A549 (cell line): Measurements from ENCODE around the gene LHX4. TPM values are rescaled to one million over a fixed set of nuclear protein-coding genes. Genes with fewer than 3 reads are reported as not detected.

Experiments
- ATAC-seq, 2 experiments: fragments of 200-7000 bp in 1 of 2; fragments of >200 bp in 1 of 2; cut with Nextera tagmentation in 1 of 2; cut with Tn5 transposase in 1 of 2; 3 replicates each; pipeline versions ENCODE4 v1.8.0 to v1.9.1; 2018 to 2020; ENCODE audit warnings: mild to moderate bottlenecking in 1 of 2, moderate library complexity in 1 of 2
- CTCF ChIA-PET: fragments of 300-600 bp; sonication (Branson Sonifier 250); formaldehyde crosslinking; extraction: SDS; loops from one replicate; lab custom pipeline; 2021; ENCODE audit warnings: antibody characterized with exemption, inconsistent platforms; lab: Yijun Ruan, JAX
- POLR2A ChIA-PET: fragments of 350-600 bp; formaldehyde crosslinking; extraction: SDS; loops from one replicate; lab custom pipeline; 2021; ENCODE audit warnings: antibody characterized with exemption, inconsistent platforms; lab: Yijun Ruan, JAX
- DNase-seq, 2 experiments: peaks; one replicate each; pipeline versions ENCODE4 v3.0.0 to v3.0.0-alpha.2; 2011 to 2016; ENCODE audit warnings: low read depth in 1 of 2, low spot score in 1 of 2
- FAIRE-seq: peaks from 2 replicates; lab custom pipeline; 2011; peaks lifted over from hg19 to GRCh38; lab: Jason Lieb, UNC
- H3K27ac ChIP-seq, 2 experiments: fragments of >200 bp; sonication (Bioruptor Twin); formaldehyde crosslinking; 3 replicates each; pipeline ENCODE4 v1.5.1; 2016 to 2017
- H3K4me1 ChIP-seq: fragments of >200 bp; sonication (Bioruptor Twin); formaldehyde crosslinking; 3 replicates; pipeline ENCODE4 v1.6.1; 2016
- H3K4me2 ChIP-seq: fragments of >200 bp; sonication (Bioruptor Twin); formaldehyde crosslinking; 3 replicates; pipeline ENCODE4 v1.6.1; 2016
- H3K4me3 ChIP-seq: fragments of >200 bp; sonication (Bioruptor Twin); formaldehyde crosslinking; 3 replicates; pipeline ENCODE4 v1.5.1; 2016
- H3K9me3 ChIP-seq: fragments of >200 bp; sonication (Bioruptor Twin); formaldehyde crosslinking; 3 replicates; pipeline ENCODE4 v1.6.1; 2016
- BHLHE40 ChIP-seq: IDR thresholded peaks from 2 replicates; pipeline ENCODE4 v1.6.1; 2012; ENCODE audit warnings: low read depth, low read length, inconsistent platforms
- CEBPB ChIP-seq, 2 experiments: fragments of >200 bp in 1 of 2; sonication (Bioruptor Twin) in 1 of 2; formaldehyde crosslinking in 1 of 2; IDR thresholded peaks; 2 replicates each; pipeline ENCODE4 v1.6.1; 2012 to 2016
- CHD2 ChIP-seq: fragments of 150-350 bp; IDR thresholded peaks from 2 replicates; pipeline ENCODE4 v1.6.1; 2014; ENCODE audit warnings: low read length; ENCODE audit not compliant: partially characterized antibody
- EHF ChIP-seq: fragments of 250-450 bp; sonication (Bioruptor Pico); IDR thresholded peaks from 2 replicates; pipeline ENCODE4 v1.5.0; 2020; ENCODE audit warnings: mild to moderate bottlenecking
- EP300 ChIP-seq, 2 experiments: fragments of >200 bp; sonication (Bioruptor Twin); formaldehyde crosslinking; IDR thresholded peaks; 2 replicates in 1 of 2; 3 replicates in 1 of 2; pipeline ENCODE4 v1.6.1; 2016 to 2017
- ESRRA ChIP-seq: fragments of 150-350 bp; IDR thresholded peaks from 2 replicates; pipeline ENCODE4 v1.6.1; 2014; ENCODE audit warnings: mild to moderate bottlenecking, low read length, borderline replicate concordance
- FOSB ChIP-seq: fragments of 250-450 bp; sonication (Bioruptor Pico); IDR thresholded peaks from 2 replicates; pipeline ENCODE4 v1.5.0; 2020; ENCODE audit warnings: mild to moderate bottlenecking, moderate library complexity
- FOSL2 ChIP-seq, 2 experiments: fragments of 450-650 bp in 1 of 2; fragments of >200 bp in 1 of 2; sonication (Bioruptor Twin) in 1 of 2; formaldehyde crosslinking; IDR thresholded peaks; 2 replicates each; pipeline versions ENCODE4 v1.5.0 to v1.6.1; 2016 to 2020; ENCODE audit warnings: mild to moderate bottlenecking in 1 of 2, moderate library complexity in 1 of 2
- KDM1A ChIP-seq: fragments of 200-600 bp; sonication (generic); IDR thresholded peaks from 2 replicates; pipeline ENCODE4 v1.6.1; 2016; ENCODE audit warnings: low read depth, mild to moderate bottlenecking
- KDM5A ChIP-seq: fragments of 200-600 bp; sonication (generic); IDR thresholded peaks from 2 replicates; pipeline ENCODE4 v1.6.1; 2016; ENCODE audit warnings: antibody characterized with exemption, mild to moderate bottlenecking
- MAFK ChIP-seq: fragments of 450-650 bp; IDR thresholded peaks from 2 replicates; pipeline ENCODE4 v1.6.1; 2014; ENCODE audit not compliant: partially characterized antibody
- NPAS2 ChIP-seq: fragments of 250-450 bp; sonication (Bioruptor Pico); IDR thresholded peaks from 2 replicates; pipeline ENCODE4 v1.8.0; 2022; ENCODE audit warnings: mild to moderate bottlenecking, moderate library complexity, borderline replicate concordance
- NR3C1 ChIP-seq: fragments of >200 bp; sonication (Bioruptor Twin); formaldehyde crosslinking; IDR thresholded peaks from 3 replicates; pipeline ENCODE4 v1.6.1; 2017
- PHF8 ChIP-seq: fragments of 200-600 bp; sonication (generic); IDR thresholded peaks from 2 replicates; pipeline ENCODE4 v1.6.1; 2016; ENCODE audit warnings: low read depth, mild to moderate bottlenecking, antibody characterized with exemption, moderate library complexity, borderline replicate concordance
- POLR2A ChIP-seq: IDR thresholded peaks from 2 replicates; pipeline ENCODE4 v1.6.1; 2012; ENCODE audit warnings: mild to moderate bottlenecking, low read length
- POLR2AphosphoS2 ChIP-seq: conservative IDR thresholded peaks from 2 replicates; pipeline ENCODE4 v1.6.1; 2012; ENCODE audit warnings: low read length, improper control_type of control experiment, inconsistent platforms
- RAD21 ChIP-seq, 2 experiments: fragments of >200 bp in 1 of 2; sonication (Bioruptor Twin) in 1 of 2; formaldehyde crosslinking in 1 of 2; IDR thresholded peaks in 1 of 2; conservative IDR thresholded peaks in 1 of 2; 2 replicates in 1 of 2; 3 replicates in 1 of 2; pipeline ENCODE4 v1.6.1; 2012 to 2018; ENCODE audit warnings: inconsistent platforms in 1 of 2
- RFX5 ChIP-seq: fragments of 450-650 bp; IDR thresholded peaks from 2 replicates; pipeline ENCODE4 v1.7.1; 2014; ENCODE audit warnings: antibody characterized with exemption, mild to moderate bottlenecking, moderate library complexity
- SMC3 ChIP-seq: fragments of >200 bp; sonication (Bioruptor Twin); formaldehyde crosslinking; IDR thresholded peaks from 3 replicates; pipeline ENCODE4 v1.6.1; 2018; ENCODE audit warnings: inconsistent platforms
- TFCP2L1 ChIP-seq: fragments of 250-450 bp; sonication (Bioruptor Pico); IDR thresholded peaks from 2 replicates; pipeline ENCODE4 v1.5.0; 2021; ENCODE audit warnings: mild to moderate bottlenecking
- TP53 ChIP-seq: fragments of 250-450 bp; sonication (Bioruptor Pico); IDR thresholded peaks from 2 replicates; pipeline ENCODE4 v1.5.0; 2021; ENCODE audit warnings: mild to moderate bottlenecking, moderate library complexity
- ZC3H11A ChIP-seq: fragments of 450-650 bp; IDR thresholded peaks from 2 replicates; pipeline ENCODE4 v1.6.1; 2014; ENCODE audit warnings: antibody characterized with exemption, mild to moderate bottlenecking
- ZSCAN20 ChIP-seq: fragments of 250-450 bp; sonication (Bioruptor Pico); IDR thresholded peaks from 2 replicates; pipeline ENCODE4 v1.8.0; 2022; ENCODE audit warnings: mild to moderate bottlenecking, moderate library complexity
- WGBS: methylation state at CpG from one replicate; pipeline ENCODE4 v1.1.6; 2017; ENCODE audit errors: missing lambda C conversion rate; 5-methylcytosine and 5-hydroxymethylcytosine counted together
- polyA plus RNA-seq, 4 experiments: library from polyadenylated mRNA; depleted of rRNA in 3 of 4; stranded (reverse); fragments of >200 nt; fragmentation: RNase III in 1 of 4; extraction: RNeasy Plus Mini Kit Qiagen cat#74134 plus additional on column Dnase treatment in 1 of 4; gene quantifications; 2 replicates in 3 of 4; 3 replicates in 1 of 4; pipeline ENCODE4 v1.2.3, GENCODE V29; 2011 to 2017
- TF ChIP-seq, protein P1 (sequence below): fragments of >200 bp; sonication (Bioruptor Twin); formaldehyde crosslinking; IDR thresholded peaks from 2 replicates; pipeline ENCODE4 v1.6.1; 2016
- TF ChIP-seq, protein P2 (sequence below): IDR thresholded peaks from 2 replicates; pipeline ENCODE4 v1.6.1; 2012; ENCODE audit warnings: low read depth, borderline replicate concordance
- TF ChIP-seq, protein P3 (sequence below): fragments of 450-650 bp; IDR thresholded peaks from 2 replicates; pipeline ENCODE4 v1.6.1; 2014; ENCODE audit warnings: antibody characterized with exemption

Gene LHX4
- polyA plus RNA-seq, 2 of the 4 experiments (the other 2 are of a cell fraction), result 0.62 to 0.80 TPM

DNA sequence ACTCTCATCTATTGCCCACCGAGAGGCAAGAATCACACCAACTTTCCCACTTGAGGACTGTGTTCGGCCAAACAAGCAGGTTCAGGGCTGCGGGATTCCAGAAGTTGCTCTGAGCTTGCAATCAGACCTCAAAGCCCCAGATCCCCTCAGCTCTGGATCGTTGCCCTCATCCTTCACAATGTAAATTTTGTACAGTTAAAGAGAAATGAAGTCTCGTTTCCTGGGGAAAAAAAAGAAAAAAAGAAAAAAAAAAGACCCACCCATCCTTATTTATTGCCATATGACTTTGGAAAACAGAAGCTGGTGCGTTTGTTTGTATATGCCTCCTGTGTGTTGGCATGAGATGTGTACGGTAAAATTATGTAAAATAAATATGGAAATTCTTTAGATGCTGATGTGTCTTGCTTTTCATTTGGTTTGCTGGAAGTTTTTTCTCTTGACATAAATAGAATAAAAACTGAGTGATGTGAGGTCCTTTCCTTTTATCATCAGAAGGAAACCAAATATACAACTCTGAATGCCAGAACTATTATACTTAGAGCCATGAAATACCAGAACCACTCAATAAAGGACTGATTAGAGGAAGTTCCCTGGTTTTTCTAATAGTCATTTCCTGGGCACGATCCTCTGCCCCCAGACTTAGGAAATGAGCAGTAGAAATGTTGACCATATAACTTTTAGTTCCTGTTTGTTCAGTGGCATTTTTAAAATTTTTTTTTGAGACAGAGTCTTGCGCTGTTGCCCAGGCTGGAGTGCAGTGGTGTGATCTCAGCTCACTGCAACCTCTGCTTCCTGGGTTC, 48.7 kb downstream of the LHX4 start:
- no peaks in the 10 kb centered on the region for H3K9me3 ChIP-seq
- H3K4me1 ChIP-seq, result peaks cover 5% of the 10 kb centered on the region; the same call in 1 of the 3 replicates
- no peak for DNase-seq
- no peak for TF ChIP-seq TFCP2L1 (CRISPR knock-in tag)
- TF ChIP-seq SMC3, result no peak
- no peak for TF ChIP-seq PHF8
- TF ChIP-seq TP53 (CRISPR knock-in tag), result no peak
- no peak for TF ChIP-seq FOSL2 (IDR thresholded peaks at IDR 0.05)
- TF ChIP-seq FOSL2 (CRISPR knock-in tag; IDR thresholded peaks at IDR 0.05), result no peak
- no peak for TF ChIP-seq FOSB
- TF ChIP-seq, protein P1, sequence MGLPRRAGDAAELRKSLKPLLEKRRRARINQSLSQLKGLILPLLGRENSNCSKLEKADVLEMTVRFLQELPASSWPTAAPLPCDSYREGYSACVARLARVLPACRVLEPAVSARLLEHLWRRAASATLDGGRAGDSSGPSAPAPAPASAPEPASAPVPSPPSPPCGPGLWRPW, result no peak
- TF ChIP-seq NPAS2 (CRISPR knock-in tag), result no peak
- TF ChIP-seq KDM1A, result no peak
- TF ChIP-seq NR3C1, result no peak
- TF ChIP-seq ZC3H11A, result no peak
- TF ChIP-seq CHD2, result no peak
- TF ChIP-seq KDM5A, result no peak
- TF ChIP-seq EHF (CRISPR knock-in tag), result no peak
- TF ChIP-seq, all 56 proteins: peak for 0
- WGBS, result 84% methylated on average over 9 of the region's 9 CpGs
- CTCF ChIA-PET, result interaction anchor here (0.7 to 2.5 kb wide), 4 partner anchors 11 to 480 kb away, joined by 3 to 9 read pairs (median 4); no protein-coding TSS in a partner anchor
- POLR2A ChIA-PET, result no interaction called here
- ATAC-seq (no peak), FAIRE-seq (no peak)
- Histone ChIP-seq H3K27ac (no peak overlapping the region), H3K4me2 (no peak overlapping the region), H3K4me3 (no peak overlapping the region)

DNA sequence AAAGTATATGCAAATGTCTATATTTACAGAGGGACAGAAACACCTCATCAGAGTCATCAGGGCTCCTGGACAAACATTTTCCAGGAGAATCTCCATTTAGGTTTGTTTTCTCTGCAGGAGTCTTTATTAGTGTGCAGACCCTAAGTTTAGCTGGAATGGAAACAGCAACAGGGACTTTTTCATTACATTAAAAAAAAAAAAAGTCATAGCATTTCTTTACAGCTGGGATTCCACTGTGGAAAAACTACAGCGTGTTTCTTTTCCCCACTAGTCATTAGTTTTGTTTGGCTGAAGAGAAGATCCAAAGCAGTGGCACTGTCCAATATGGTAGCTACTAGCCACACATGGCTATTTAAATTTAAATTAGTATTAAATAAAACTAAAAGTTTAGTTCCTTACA, 49.6 kb downstream of the LHX4 start:
- TF ChIP-seq ZSCAN20 (no peak), EP300 (IDR thresholded peaks at IDR 0.05) (no peak), BHLHE40 (no peak), RAD21 (conservative IDR thresholded peaks at IDR 0.05 in 1 of 2, IDR thresholded peaks at IDR 0.05 in 1 of 2) (no peak), POLR2A (no peak), MAFK (no peak), RFX5 (no peak), POLR2AphosphoS2 (no peak), ESRRA (no peak), TP53 (CRISPR knock-in tag) (no peak), CEBPB (IDR thresholded peaks at IDR 0.05) (no peak), NPAS2 (CRISPR knock-in tag) (no peak)
- TF ChIP-seq, protein P2, sequence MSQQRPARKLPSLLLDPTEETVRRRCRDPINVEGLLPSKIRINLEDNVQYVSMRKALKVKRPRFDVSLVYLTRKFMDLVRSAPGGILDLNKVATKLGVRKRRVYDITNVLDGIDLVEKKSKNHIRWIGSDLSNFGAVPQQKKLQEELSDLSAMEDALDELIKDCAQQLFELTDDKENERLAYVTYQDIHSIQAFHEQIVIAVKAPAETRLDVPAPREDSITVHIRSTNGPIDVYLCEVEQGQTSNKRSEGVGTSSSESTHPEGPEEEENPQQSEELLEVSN, result no peak
- TF ChIP-seq, protein P3, sequence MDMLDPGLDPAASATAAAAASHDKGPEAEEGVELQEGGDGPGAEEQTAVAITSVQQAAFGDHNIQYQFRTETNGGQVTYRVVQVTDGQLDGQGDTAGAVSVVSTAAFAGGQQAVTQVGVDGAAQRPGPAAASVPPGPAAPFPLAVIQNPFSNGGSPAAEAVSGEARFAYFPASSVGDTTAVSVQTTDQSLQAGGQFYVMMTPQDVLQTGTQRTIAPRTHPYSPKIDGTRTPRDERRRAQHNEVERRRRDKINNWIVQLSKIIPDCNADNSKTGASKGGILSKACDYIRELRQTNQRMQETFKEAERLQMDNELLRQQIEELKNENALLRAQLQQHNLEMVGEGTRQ, result no peak
- TF ChIP-seq, protein P1, result no peak
- Histone ChIP-seq H3K4me1 (peaks cover 5% of the 10 kb centered on the region; the same call in 1 of the 3 replicates), H3K4me3 (no peak overlapping the region), H3K27ac (no peak overlapping the region), H3K4me2 (no peak overlapping the region), H3K9me3 (no peaks in the 10 kb centered on the region)
- 100% methylated on average over 1 of the region's 1 CpG for WGBS
- POLR2A ChIA-PET, result no interaction called here
- DNase-seq, result no peak
- no peak for ATAC-seq
- CTCF ChIA-PET, result interaction anchor here (0.9 kb wide), 1 partner anchor 199 kb away, joined by 3 read pairs; no protein-coding TSS in a partner anchor
- no peak for FAIRE-seq
